SK-N-SH treated with all-trans-retinoic acid at 6 μM for 48 hours (cell line): ENCODE data around the gene TIGD4.

ENCODE experiments used
- BACH2 ChIP-seq: fragments of 250-450 bp; sonication (Bioruptor Pico); IDR thresholded peaks from 2 replicates; pipeline ENCODE4 v1.9.0; 2021; ENCODE audit warnings: mild to moderate bottlenecking, borderline replicate concordance
- CREB5 ChIP-seq: fragments of 250-450 bp; sonication (Bioruptor Pico); IDR thresholded peaks from 2 replicates; pipeline ENCODE4 v1.5.1; 2020; ENCODE audit warnings: low read depth, mild to moderate bottlenecking, moderate library complexity
- CSDC2 ChIP-seq: fragments of 250-450 bp; sonication (Bioruptor Pico); IDR thresholded peaks from 2 replicates; pipeline ENCODE4 v1.5.0; 2020; ENCODE audit warnings: mild to moderate bottlenecking, moderate library complexity
- ESRRG ChIP-seq: fragments of 250-450 bp; sonication (Bioruptor Pico); IDR thresholded peaks from 2 replicates; pipeline ENCODE4 v1.6.1; 2021; ENCODE audit warnings: mild to moderate bottlenecking
- ISL1 ChIP-seq: fragments of 250-450 bp; sonication (Bioruptor Pico); IDR thresholded peaks from 2 replicates; pipeline ENCODE4 v2.1.2; 2022; ENCODE audit warnings: mild to moderate bottlenecking, moderate library complexity
- OSR1 ChIP-seq: fragments of 250-450 bp; sonication (Bioruptor Pico); IDR thresholded peaks from 2 replicates; pipeline ENCODE4 v1.8.0; 2022; ENCODE audit warnings: moderate library complexity, mild to moderate bottlenecking, inconsistent platforms
- PATZ1 ChIP-seq: fragments of 250-450 bp; sonication (Bioruptor Pico); IDR thresholded peaks from 2 replicates; pipeline ENCODE4 v1.8.0; 2020; ENCODE audit warnings: mild to moderate bottlenecking, moderate library complexity, borderline replicate concordance
- POU6F1 ChIP-seq: fragments of 250-450 bp; sonication (Bioruptor Pico); IDR thresholded peaks from 2 replicates; pipeline ENCODE4 v1.8.0; 2021; ENCODE audit warnings: low read depth, mild to moderate bottlenecking, moderate library complexity, borderline replicate concordance
- PPARA ChIP-seq: fragments of 250-450 bp; sonication (Bioruptor Pico); IDR thresholded peaks from 2 replicates; pipeline ENCODE4 v1.5.0; 2020; ENCODE audit warnings: mild to moderate bottlenecking, borderline replicate concordance
- RARB ChIP-seq: fragments of 250-450 bp; sonication (Bioruptor Pico); IDR thresholded peaks from 2 replicates; pipeline ENCODE4 v1.8.0; 2021; ENCODE audit warnings: mild to moderate bottlenecking, moderate library complexity
- TCF4 ChIP-seq: fragments of 250-450 bp; sonication (Bioruptor Pico); IDR thresholded peaks from 2 replicates; pipeline ENCODE4 v1.8.0; 2021; ENCODE audit warnings: mild to moderate bottlenecking, moderate library complexity, borderline replicate concordance
- ZC3H10 ChIP-seq: fragments of 250-450 bp; sonication (Bioruptor Pico); IDR thresholded peaks from 2 replicates; pipeline ENCODE4 v1.5.1; 2021; ENCODE audit warnings: mild to moderate bottlenecking, moderate library complexity
- ZFP3 ChIP-seq: fragments of 250-450 bp; sonication (Bioruptor Pico); IDR thresholded peaks from 2 replicates; pipeline ENCODE4 v1.5.0; 2020; ENCODE audit warnings: mild to moderate bottlenecking, moderate library complexity
- ZFP30 ChIP-seq: fragments of 450-650 bp; formaldehyde crosslinking; IDR thresholded peaks from 2 replicates; pipeline ENCODE4 v1.5.0; 2022; ENCODE audit warnings: mild to moderate bottlenecking, moderate library complexity

- TF ChIP-seq CREB5 (CRISPR knock-in tag) = no peak
- TF ChIP-seq ESRRG (CRISPR knock-in tag) = no peak
- no peak for TF ChIP-seq ZFP3 (CRISPR knock-in tag)
- TF ChIP-seq PATZ1 (CRISPR knock-in tag) = no peak
- no peak for TF ChIP-seq RARB
- no peak for TF ChIP-seq ISL1 (CRISPR knock-in tag)
- no peak for TF ChIP-seq CSDC2 (CRISPR knock-in tag)
- TF ChIP-seq BACH2 = no peak
- no peak for TF ChIP-seq ZC3H10
- no peak for TF ChIP-seq ZFP30 (CRISPR knock-in tag)
- no peak for TF ChIP-seq TCF4
- TF ChIP-seq POU6F1 (CRISPR knock-in tag) = no peak
- no peak for TF ChIP-seq PPARA (CRISPR knock-in tag)
- no peak for TF ChIP-seq OSR1
These were observed 30.9 kb downstream of the TIGD4 start for GRCh38 chr4:152748619-152749018.
